GM04503 (cell line): ENCODE measurements around the gene OSBP2.

Experiments
- DNase-seq: peaks from one replicate; pipeline ENCODE4 v3.0.0-alpha.2; 2012; ENCODE audit warnings: low read depth

Gene OSBP2

GRCh38 chr22:30903876-30904460, 209.3 kb downstream of the OSBP2 start:
- DNase-seq: no peak

- no peak for DNase-seq
These were observed 211.1 kb downstream of the OSBP2 start for GRCh38 chr22:30905696-30906341.

GRCh38 chr22:30906411-30906810, 211.7 kb downstream of the OSBP2 start:
- no peak for DNase-seq

- DNase-seq: no peak
These were observed 212.3 kb downstream of the OSBP2 start for GRCh38 chr22:30906946-30907345.

- no peak for DNase-seq
These were observed 213.4 kb downstream of the OSBP2 start for GRCh38 chr22:30908051-30908461.

- no peak for DNase-seq
These were observed 214.6 kb downstream of the OSBP2 start for GRCh38 chr22:30909306-30909705.

GRCh38 chr22:30910358-30910757, 215.7 kb downstream of the OSBP2 start:
- DNase-seq: no peak

- DNase-seq: no peak
These were observed 224.1 kb downstream of the OSBP2 start for GRCh38 chr22:30918761-30919160.

GRCh38 chr22:30919973-30920372, 225.3 kb downstream of the OSBP2 start:
- no peak for DNase-seq

- no peak for DNase-seq
These were observed 225.7 kb downstream of the OSBP2 start for GRCh38 chr22:30920407-30920806.

GRCh38 chr22:30921108-30921507, 226.4 kb downstream of the OSBP2 start:
- DNase-seq: no peak

GRCh38 chr22:30922151-30922611, 227.5 kb downstream of the OSBP2 start:
- no peak for DNase-seq

GRCh38 chr22:30923168-30923900, 228.7 kb downstream of the OSBP2 start:
- no peak for DNase-seq

- no peak for DNase-seq
These were observed 231.0 kb downstream of the OSBP2 start for GRCh38 chr22:30925667-30926066.

GRCh38 chr22:30926706-30927105, 232.0 kb downstream of the OSBP2 start:
- DNase-seq: no peak

GRCh38 chr22:30927806-30928205, 233.1 kb downstream of the OSBP2 start:
- DNase-seq: no peak

GRCh38 chr22:30928401-30928800, 233.7 kb downstream of the OSBP2 start:
- no peak for DNase-seq

GRCh38 chr22:30930228-30930627, 235.6 kb downstream of the OSBP2 start:
- DNase-seq: no peak

GRCh38 chr22:30931541-30932300, 237.0 kb downstream of the OSBP2 start:
- no peak for DNase-seq

GRCh38 chr22:30932661-30933060, 238.0 kb downstream of the OSBP2 start:
- no peak for DNase-seq

- DNase-seq: no peak
These were observed 238.8 kb downstream of the OSBP2 start for GRCh38 chr22:30933457-30933856.

GRCh38 chr22:30934053-30934452, 239.4 kb downstream of the OSBP2 start:
- DNase-seq: no peak
